Measurements from ENCODE around the gene TCF4.
A peak's percentile ranks its signal among the peaks of the same experiment; 100 is the strongest.

TCF4 gene

DNA sequence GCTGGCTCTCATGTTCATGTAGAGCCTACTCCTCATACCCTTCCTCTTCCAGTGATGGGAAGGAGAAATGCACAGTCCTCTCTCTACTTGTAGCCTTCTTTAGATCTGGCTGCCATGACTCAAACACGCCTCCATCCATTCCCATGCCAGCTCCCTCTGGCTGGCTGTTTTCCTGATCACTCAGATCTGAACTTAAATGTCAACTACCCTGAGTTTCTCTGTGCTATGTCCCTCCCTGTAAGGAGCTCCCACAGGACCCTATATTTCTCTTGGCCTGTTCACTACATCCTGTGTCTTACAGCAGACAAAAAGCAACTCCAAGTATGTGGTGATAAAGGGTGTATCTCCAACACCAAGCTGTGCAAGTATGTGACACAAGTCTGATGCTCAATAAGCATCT, 152.4 kb downstream of the TCF4 start:
- H3K4me1 Mint-ChIP-seq (ENCODE audit: low read depth), result no peaks in the 10 kb centered on the region
- H3K27ac Mint-ChIP-seq, result no peak overlapping the region
- no peaks in the 10 kb centered on the region for H3K36me3 Mint-ChIP-seq (ENCODE audit: low read depth)
- no peak overlapping the region for H3K4me3 Mint-ChIP-seq
- H3K9me3 Mint-ChIP-seq, result peaks cover 9% of the 10 kb centered on the region
- intact Hi-C loops (cut with micrococcal nuclease), result no loop called here
- no peaks in the 10 kb centered on the region for H3K27me3 Mint-ChIP-seq

DNA sequence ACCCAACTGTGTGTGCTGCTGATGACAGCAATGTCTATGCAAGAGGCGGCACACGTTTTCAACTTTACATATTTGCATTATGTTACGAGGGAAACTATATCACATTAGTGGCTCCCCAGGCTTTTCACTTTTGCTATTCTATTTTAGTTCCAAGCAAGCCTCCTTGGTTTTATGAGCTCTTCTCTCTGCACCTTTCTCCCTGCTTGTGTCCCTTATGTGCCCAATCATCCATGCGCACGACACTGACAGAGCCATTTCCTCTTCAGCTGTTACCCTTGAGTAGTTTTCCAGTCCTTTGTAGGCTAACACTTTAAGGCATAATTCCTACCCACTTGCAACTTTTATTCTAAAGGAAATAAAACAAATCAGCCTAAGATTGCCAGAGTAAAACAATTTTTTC, 154.3 kb downstream of the TCF4 start:
- no peaks in the 10 kb centered on the region for H3K27me3 Mint-ChIP-seq
- intact Hi-C loops (cut with micrococcal nuclease), result no loop called here
- peaks cover 9% of the 10 kb centered on the region for H3K9me3 Mint-ChIP-seq
- no peaks in the 10 kb centered on the region for H3K36me3 Mint-ChIP-seq (ENCODE audit: low read depth)
- no peak overlapping the region for H3K4me3 Mint-ChIP-seq
- no peak overlapping the region for H3K27ac Mint-ChIP-seq
- H3K4me1 Mint-ChIP-seq (ENCODE audit: low read depth), result no peaks in the 10 kb centered on the region

DNA sequence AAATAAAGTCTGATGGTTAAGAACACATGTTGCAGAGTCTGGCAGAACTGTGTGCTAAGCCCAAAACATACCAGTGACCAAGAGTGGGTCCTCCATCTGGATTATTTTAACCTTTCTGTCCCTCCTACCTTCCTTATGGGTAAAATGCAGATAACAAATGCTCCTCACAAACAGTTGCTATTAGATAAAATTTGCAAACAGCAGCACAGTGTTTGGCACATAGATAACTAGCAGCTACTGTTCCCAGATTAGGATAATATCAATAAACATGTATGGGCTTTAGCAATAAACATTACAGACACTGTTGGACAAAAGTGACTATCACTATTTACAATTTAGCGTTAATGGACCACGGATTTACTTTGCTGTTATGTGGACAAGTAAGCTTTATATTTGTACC, 154.9 kb downstream of the TCF4 start:
- Mint-ChIP-seq H3K27ac (no peak overlapping the region), H3K36me3 (ENCODE audit: low read depth) (no peaks in the 10 kb centered on the region), H3K4me3 (no peak overlapping the region), H3K27me3 (no peaks in the 10 kb centered on the region), H3K9me3 (peaks cover 9% of the 10 kb centered on the region), H3K4me1 (ENCODE audit: low read depth) (no peaks in the 10 kb centered on the region)
- intact Hi-C loops (cut with micrococcal nuclease), result no loop called here

DNA sequence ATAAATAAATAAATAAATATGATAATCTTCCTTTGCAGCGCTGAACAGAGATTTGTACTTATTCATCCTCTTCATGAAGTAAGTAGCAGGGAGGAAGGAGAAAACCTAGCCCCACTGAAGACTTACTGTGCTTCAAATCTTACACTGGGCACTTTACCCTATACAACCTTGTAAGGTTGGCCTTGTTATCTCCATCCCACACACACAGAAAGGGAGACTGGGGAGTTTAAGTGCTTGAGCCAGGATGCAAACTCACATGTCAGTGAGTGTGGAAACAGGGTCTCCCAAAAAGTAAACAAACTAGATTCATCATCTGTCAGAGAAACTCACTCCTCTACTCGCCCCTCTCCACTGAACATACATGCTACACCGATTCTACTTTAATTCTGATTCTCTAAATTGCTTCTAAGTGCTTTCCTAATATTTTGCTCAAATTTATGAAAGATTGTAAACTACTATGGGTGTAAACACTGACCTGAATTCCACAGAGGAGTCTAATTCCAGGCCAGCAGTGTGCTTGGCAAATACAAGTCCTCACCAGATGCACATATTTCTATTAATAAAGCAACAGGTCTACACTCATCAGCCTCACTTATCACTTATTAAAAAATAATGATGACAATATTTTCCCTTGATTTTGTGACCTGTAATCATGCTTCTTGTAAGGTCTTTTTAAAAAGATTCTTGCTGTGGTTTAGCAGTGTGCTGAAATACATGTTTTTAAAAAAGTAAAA, 155.5 kb downstream of the TCF4 start:
- Mint-ChIP-seq H3K27me3 (no peaks in the 10 kb centered on the region), H3K4me1 (ENCODE audit: low read depth) (no peaks in the 10 kb centered on the region), H3K9me3 (peaks cover 9% of the 10 kb centered on the region), H3K27ac (no peak overlapping the region), H3K4me3 (no peak overlapping the region), H3K36me3 (ENCODE audit: low read depth) (no peaks in the 10 kb centered on the region)
- intact Hi-C loops (cut with micrococcal nuclease), result no loop called here

DNA sequence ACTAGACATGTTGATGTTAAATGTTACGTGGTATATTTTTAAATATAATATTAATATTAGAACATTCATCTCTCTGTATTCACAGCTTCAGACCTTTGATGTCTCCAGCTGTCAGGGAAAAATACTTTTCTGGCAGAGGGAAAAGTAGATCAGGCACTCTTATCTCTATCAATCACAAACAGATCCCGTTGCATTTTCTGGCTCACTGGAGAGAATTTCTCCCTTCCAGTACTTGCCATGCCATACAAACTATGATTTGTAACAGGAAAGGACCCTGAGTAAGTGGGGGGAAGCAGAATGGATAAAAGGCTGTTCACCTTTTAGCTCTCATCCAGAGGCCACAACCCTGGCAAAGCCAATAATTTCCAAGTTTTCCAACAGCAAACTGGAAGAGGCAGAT, 158.0 kb downstream of the TCF4 start:
- Mint-ChIP-seq H3K4me1 (ENCODE audit: low read depth) (no peaks in the 10 kb centered on the region), H3K27me3 (no peaks in the 10 kb centered on the region), H3K36me3 (ENCODE audit: low read depth) (no peaks in the 10 kb centered on the region), H3K4me3 (no peak overlapping the region), H3K27ac (no peak overlapping the region), H3K9me3 (peaks cover 9% of the 10 kb centered on the region)
- intact Hi-C loops (cut with micrococcal nuclease), result no loop called here

DNA sequence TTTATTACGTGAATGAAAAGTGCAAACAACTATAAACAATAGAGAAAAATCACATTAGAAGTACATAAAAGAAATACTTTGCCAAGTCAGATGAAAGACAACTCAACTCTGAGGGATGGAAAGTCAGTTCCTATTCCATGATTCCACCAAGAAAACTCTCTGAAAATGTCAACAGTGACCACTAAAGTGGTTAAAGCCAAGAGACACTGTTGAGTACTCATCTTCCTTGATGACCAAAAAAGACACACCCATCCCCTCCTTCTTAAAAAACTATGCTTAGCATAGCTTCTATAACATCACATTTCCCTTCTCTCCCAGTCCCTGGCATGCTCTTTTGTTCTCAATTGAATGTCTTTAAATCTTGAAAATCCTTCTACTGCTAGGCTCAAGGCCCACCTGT, 160.0 kb downstream of the TCF4 start:
- no peaks in the 10 kb centered on the region for H3K36me3 Mint-ChIP-seq (ENCODE audit: low read depth)
- no peak overlapping the region for H3K27ac Mint-ChIP-seq
- intact Hi-C loops (cut with micrococcal nuclease), result no loop called here
- no peaks in the 10 kb centered on the region for H3K4me1 Mint-ChIP-seq (ENCODE audit: low read depth)
- no peaks in the 10 kb centered on the region for H3K27me3 Mint-ChIP-seq
- no peak overlapping the region for H3K4me3 Mint-ChIP-seq
- H3K9me3 Mint-ChIP-seq, result peaks cover 9% of the 10 kb centered on the region

DNA sequence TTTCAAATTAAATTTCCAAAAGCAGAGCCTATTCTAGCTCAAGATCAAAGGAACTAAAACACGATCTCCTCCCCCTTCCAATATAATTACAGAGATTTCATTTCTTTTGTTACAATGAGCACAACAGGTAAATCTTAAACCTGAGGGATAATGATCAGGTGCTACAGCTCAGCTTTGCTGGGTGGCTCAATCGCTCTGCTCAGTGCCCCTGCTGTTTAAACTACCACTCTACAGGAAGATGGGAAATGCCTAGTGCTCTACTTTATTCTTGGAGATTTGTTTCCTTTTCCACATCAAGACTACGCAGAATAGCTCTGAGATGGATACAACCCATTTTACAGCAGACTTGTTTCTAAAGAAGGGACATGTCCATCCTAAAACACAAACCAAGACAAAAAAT, 162.3 kb downstream of the TCF4 start:
- intact Hi-C loops (cut with micrococcal nuclease), result no loop called here
- Mint-ChIP-seq H3K27ac (no peak overlapping the region), H3K36me3 (ENCODE audit: low read depth) (no peaks in the 10 kb centered on the region), H3K27me3 (no peaks in the 10 kb centered on the region), H3K4me1 (ENCODE audit: low read depth) (peaks cover 6% of the 10 kb centered on the region), H3K9me3 (no peaks in the 10 kb centered on the region), H3K4me3 (no peak overlapping the region)

DNA sequence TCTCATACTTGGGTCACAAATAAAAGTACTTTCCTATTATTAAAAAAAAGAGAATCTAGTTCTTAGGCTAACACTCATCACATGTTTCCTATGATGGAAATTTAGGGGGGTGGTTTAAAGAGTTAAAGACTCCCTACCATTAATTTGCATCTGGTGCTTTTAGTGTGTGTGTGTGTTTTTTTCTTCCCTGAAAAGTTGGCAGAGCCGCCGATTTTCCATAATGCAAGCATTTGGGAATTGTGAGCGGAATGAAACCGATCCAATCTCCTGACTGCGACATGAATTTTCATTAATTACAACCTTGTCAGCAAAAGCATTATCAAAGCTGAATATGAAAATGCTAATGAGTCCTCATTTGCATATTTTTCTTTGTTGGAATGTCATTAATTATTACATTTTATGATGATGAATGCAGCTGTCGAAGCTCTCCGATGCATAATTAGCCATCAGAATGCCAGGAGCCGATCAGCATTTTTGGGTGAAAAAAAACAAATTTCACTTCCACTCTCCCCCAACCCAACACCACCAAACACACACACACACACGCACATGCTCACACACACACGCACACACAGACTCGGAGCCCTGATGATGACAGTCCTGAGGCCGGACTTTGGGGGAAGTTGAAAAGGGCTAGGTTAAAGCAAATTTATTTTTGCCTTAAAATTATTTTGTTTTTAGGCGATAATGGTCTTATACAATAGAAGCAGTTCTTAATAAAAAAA, 165.4 kb downstream of the TCF4 start:
- Mint-ChIP-seq H3K4me3 (no peak overlapping the region), H3K27me3 (no peaks in the 10 kb centered on the region), H3K27ac (no peak overlapping the region), H3K4me1 (ENCODE audit: low read depth) (peaks cover 15% of the 10 kb centered on the region), H3K9me3 (no peaks in the 10 kb centered on the region), H3K36me3 (ENCODE audit: low read depth) (no peaks in the 10 kb centered on the region)
- intact Hi-C loops (cut with micrococcal nuclease), result no loop called here

DNA sequence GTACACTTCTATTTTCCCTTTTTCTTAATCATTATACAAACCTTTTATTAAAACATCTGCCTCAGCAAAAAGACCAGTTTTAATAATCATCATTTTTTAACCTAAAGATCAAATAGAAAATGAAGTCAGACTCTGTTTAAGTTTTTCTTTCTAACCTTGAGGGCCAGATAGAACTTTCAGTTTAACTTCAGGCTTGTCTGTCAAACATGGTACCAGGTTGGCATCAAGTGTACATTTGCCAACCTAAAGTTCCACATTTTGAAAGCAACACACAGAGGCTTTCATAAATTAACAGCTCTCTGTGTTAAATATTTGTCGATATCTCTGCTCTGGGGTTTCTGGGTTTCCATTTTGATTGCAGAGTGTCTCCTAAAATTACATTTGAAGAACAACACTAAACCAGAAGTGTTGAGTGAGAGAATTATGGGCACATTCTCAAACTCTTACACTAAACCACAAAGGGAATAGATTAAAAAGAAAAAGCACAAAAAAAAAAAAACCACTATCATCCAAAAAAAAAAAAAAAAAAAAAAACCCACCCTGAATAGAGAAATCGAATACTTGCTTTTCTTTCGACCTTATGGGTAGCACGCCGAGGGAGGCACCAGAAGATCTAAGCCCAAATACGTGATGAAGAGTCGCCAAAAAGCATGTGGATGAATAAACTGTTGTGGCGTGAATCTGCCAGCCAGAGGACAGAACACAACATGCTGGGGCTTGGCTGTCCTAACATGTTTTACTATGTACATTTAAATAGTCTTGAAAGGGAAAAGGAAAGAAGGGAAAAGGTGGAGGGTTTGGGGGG, 166.2 kb downstream of the TCF4 start:
- peaks cover 15% of the 10 kb centered on the region for H3K4me1 Mint-ChIP-seq (ENCODE audit: low read depth)
- H3K9me3 Mint-ChIP-seq, result no peaks in the 10 kb centered on the region
- H3K27ac Mint-ChIP-seq, result no peak overlapping the region
- intact Hi-C loops (cut with micrococcal nuclease), result no loop called here
- no peaks in the 10 kb centered on the region for H3K27me3 Mint-ChIP-seq
- H3K36me3 Mint-ChIP-seq (ENCODE audit: low read depth), result no peaks in the 10 kb centered on the region
- H3K4me3 Mint-ChIP-seq, result no peak overlapping the region

DNA sequence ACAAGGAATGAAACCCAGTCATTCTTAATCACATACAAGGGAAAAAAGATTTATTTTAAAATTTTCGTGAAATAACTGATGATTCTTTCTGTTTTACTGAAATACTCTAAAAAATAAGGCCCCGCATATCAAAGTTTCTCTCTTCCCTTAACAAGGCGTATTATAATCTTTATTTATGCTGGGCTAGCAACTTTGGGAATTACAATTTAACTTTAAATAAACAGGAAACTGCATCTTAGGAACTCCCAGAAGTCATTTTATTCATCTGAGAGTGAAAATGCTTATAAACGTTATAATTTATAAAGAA, 166.7 kb downstream of the TCF4 start:
- Mint-ChIP-seq H3K27me3 (no peaks in the 10 kb centered on the region), H3K4me1 (ENCODE audit: low read depth) (peaks cover 15% of the 10 kb centered on the region), H3K4me3 (no peak overlapping the region), H3K27ac (no peak overlapping the region), H3K36me3 (ENCODE audit: low read depth) (no peaks in the 10 kb centered on the region), H3K9me3 (no peaks in the 10 kb centered on the region)
- intact Hi-C loops (cut with micrococcal nuclease), result no loop called here

DNA sequence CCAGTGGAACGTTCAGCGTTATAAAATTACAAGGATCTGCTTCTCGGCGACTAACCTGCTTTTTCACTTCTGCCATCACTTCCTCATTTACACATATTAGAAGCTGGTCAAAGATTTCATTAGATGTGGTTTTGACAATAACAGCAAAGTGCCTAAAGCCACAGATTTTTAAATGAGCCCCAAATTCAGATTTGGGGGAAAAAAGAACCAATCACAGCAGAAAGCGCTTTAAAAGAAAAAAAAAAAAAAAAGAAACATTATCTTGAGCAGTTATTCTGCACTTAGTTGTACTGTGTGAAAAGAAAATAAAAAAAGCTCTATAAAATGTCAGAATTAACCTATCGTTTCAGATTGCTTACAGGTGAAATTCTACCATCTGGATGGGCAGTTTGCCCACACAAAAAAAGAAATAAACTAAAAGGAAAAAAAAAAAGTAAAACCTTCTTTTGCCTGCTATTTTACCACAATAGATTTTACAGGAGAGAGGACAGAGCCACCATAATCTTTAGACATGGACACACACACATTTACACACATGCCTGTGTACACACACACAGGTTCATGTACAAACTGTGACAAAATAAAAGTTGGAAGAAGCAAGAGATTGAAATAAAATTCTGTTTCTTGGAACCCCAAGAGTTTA, 167.2 kb downstream of the TCF4 start:
- Mint-ChIP-seq H3K27me3 (no peaks in the 10 kb centered on the region), H3K4me1 (ENCODE audit: low read depth) (peaks cover 15% of the 10 kb centered on the region), H3K4me3 (peak overlapping the region; percentile 26), H3K36me3 (ENCODE audit: low read depth) (no peaks in the 10 kb centered on the region), H3K27ac (peak overlapping the region; percentile 38), H3K9me3 (no peaks in the 10 kb centered on the region)
- intact Hi-C loops (cut with micrococcal nuclease), result no loop called here

DNA sequence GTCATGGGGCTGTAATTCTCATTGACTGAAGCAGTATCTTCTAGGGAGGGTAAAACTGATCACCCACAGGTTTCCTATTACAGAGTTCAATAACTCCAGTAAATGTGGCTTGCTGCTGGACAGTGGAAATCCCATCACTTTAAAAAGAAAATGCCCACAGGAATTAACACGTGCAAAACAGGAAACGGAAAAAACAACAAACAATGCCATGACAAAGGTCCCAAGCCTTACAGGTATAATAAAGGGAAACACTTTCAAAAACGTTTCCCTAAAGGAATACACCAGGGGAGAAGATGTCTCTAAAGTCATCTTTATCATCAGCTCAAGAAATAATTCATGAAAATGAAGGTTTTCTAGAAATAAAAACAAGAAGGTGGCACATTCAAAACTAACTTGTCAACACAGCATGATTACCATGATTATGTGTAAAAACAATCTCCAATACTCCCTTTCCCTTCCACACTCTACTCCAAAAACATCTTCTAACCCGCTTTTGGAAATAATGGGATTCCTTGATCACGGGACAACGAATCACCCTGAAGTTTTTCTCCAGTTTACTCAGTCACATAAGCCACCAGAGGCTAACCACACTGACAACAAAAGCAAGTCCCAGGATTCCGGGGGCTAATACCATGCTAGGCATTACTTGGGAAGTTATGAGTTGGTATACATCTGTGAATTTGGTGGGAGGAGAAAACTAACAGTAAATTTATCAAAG, 167.9 kb downstream of the TCF4 start:
- peak overlapping the region; percentile 38 for H3K27ac Mint-ChIP-seq
- intact Hi-C loops (cut with micrococcal nuclease), result loop anchor here (5.0 to 10.0 kb wide), 2 partner anchors 165 to 188 kb away; partner anchors contain the start of gene TCF4
- peaks cover 15% of the 10 kb centered on the region for H3K4me1 Mint-ChIP-seq (ENCODE audit: low read depth)

DNA sequence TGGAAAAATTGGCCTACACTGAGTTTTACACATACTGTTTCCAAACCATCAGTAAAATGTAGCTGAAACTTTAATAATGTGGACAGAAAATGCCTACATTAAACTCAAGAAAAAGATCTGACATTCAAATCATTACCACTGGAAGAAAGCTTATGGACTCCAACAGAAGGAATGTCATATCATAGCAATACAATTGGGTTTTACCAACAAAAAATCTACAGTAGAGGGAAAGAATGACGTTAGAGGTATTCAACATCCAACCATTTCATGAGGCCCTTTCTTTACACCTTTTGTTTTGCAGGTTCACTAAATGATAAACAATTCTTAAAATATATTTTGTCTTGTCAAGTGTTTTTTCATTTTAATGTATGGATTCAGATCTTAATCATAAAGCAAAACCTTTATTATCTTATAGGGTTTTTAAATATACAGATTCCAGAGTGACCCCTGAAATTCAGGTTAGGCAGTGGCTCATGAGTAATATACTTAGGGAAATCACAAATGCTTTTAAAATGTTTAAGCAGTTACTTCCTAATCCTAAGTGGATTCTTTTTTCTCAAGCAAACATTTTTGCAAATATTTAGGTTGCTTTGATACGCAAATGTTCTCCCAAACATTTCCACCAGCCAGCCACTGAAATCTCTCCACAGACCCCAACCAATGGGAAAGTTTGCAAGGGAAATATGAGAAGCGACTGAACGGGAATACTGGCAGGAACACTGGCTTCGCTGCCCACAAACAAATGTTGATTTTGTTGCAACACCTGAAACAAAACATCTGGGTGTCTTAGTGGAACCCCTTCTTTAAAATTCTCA, 168.7 kb downstream of the TCF4 start:
- no peak overlapping the region for H3K27ac Mint-ChIP-seq
- H3K4me3 Mint-ChIP-seq, result no peak overlapping the region
- H3K36me3 Mint-ChIP-seq (ENCODE audit: low read depth), result no peaks in the 10 kb centered on the region
- H3K27me3 Mint-ChIP-seq, result no peaks in the 10 kb centered on the region
- intact Hi-C loops (cut with micrococcal nuclease), result loop anchor here (5.0 to 10.0 kb wide), 2 partner anchors 165 to 187 kb away; partner anchors contain the start of gene TCF4
- H3K4me1 Mint-ChIP-seq (ENCODE audit: low read depth), result peaks cover 15% of the 10 kb centered on the region
- H3K9me3 Mint-ChIP-seq, result no peaks in the 10 kb centered on the region

More for the DNA sequence above, 167.9 kb downstream of the TCF4 start:
- H3K4me3 Mint-ChIP-seq, result peak overlapping the region; percentile 26
- H3K9me3 Mint-ChIP-seq, result no peaks in the 10 kb centered on the region
- H3K36me3 Mint-ChIP-seq (ENCODE audit: low read depth), result no peaks in the 10 kb centered on the region
- no peaks in the 10 kb centered on the region for H3K27me3 Mint-ChIP-seq

Data from dendritic cell treated with granulocyte-macrophage colony-stimulating factor and Interleukin-4, amounts not matched to agents 40 ng/mL and 50 ng/mL, for 4 days (primary cell).